ENCODE data around the gene EZH2.

EZH2 gene

GRCh38 chr7:148763622-148764021 is 120.5 kb downstream of the EZH2 start:
- no peak for DNase-seq (ENCODE audit: low spot score)

GRCh38 chr7:148761499-148762278 is 122.4 kb downstream of the EZH2 start:
- no peak for DNase-seq (ENCODE audit: low spot score)
